Thoracic aorta (tissue), 2 donors: ENCODE data around the gene LPCAT3. TPM values are rescaled to one million over a fixed set of nuclear protein-coding genes. Genes with fewer than 3 reads are reported as not detected.

Source experiments
- ATAC-seq: fragments of 150-250 bp; one replicate; pipeline ENCODE4 v1.8.0; 2017; ENCODE audit warnings: low read depth; ENCODE audit not compliant: insufficient number of reproducible peaks, low FRiP score
- DNase-seq: peaks from one replicate; pipeline ENCODE4 v3.0.0-alpha.2; 2020; ENCODE audit warnings: low spot score
- H3K27ac ChIP-seq, 2 donors: fragments of 200-600 bp; sonication (generic); 1 replicate in 1 of 2; 2 replicates in 1 of 2; pipeline ENCODE4 v1.5.1; 2016; ENCODE audit warnings: mild to moderate bottlenecking in 2 of 2, moderate library complexity in 2 of 2
- H3K27me3 ChIP-seq: fragments of 200-600 bp; sonication (generic); replicated peaks from 2 replicates; pipeline ENCODE4 v1.6.0; 2016; ENCODE audit warnings: mild to moderate bottlenecking; ENCODE audit not compliant: insufficient read depth
- H3K36me3 ChIP-seq: fragments of 200-600 bp; sonication (generic); one replicate; pipeline ENCODE4 v1.5.1; 2016
- H3K4me1 ChIP-seq, 2 donors: fragments of 200-600 bp; sonication (generic); 1 replicate in 1 of 2; 2 replicates in 1 of 2; pipeline versions ENCODE4 v1.5.1 to v1.6.0; 2016; ENCODE audit warnings: low read depth in 2 of 2, mild to moderate bottlenecking in 1 of 2; ENCODE audit not compliant: control insufficient read depth in 1 of 2
- H3K4me3 ChIP-seq: fragments of 200-600 bp; sonication (generic); 2 replicates; pipeline ENCODE4 v1.5.1; 2016; ENCODE audit warnings: mild to moderate bottlenecking
- H3K9me3 ChIP-seq: fragments of 200-600 bp; sonication (generic); 2 replicates; pipeline ENCODE4 v1.5.1; 2016
- total RNA-seq, 2 donors: library from RNA; depleted of rRNA; stranded (reverse); fragments of >200 nt; gene quantifications; one replicate each; pipeline versions ENCODE4 v1.1.0 to v1.2.3, GENCODE V29; 2016
- TF ChIP-seq, protein P1 (sequence below): fragments of 200-600 bp; sonication (generic); IDR thresholded peaks from one replicate; pipeline ENCODE4 v1.5.1; 2019; ENCODE audit warnings: antibody characterized with exemption

LPCAT3 gene
- total RNA-seq, 2 donors from 2014 or later = 40.5 to 51.9 TPM

DNA sequence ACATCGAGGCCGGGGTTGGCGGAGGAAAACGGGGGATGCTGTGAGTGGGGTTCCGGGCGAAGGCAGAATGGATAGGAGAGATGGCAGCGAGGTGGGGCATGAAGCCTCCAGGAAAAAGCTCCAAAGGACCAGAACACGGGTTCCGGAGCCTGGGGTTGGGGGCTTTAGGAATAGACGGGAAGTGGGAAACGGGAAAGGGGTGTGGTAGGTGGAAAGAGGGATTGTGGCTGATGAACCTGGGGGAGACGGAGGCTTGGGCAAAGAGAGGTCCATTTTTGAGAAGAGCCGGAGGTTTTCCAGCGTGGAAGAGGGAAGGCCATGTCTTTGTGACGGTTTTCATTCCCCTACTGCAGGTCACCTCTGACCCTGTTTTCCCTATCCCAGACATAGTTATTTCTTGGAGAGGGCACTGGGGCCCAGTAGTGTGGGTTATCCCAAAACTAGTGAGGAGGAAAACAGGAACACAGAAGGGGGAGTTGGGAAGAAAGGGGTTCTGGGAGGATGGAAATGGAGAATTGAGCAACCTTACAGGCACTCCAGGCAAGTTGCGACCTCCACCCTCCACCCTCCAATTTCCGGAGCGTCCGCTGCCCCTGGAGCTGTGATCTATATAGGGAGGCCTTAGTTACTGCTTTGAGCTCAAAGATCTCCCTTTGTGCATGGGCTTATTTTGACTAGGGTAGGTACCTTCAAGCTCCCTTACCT is 89.4 kb downstream of the LPCAT3 start:
- DNase-seq = no peak
- Histone ChIP-seq H3K4me1 (peaks cover 29 to 72% of the 10 kb centered on the region in 2 donors), H3K27me3 (no peaks in the 10 kb centered on the region), H3K9me3 (no peaks in the 10 kb centered on the region), H3K4me3 (peak overlapping the region; percentile 95), H3K36me3 (peaks cover 5% of the 10 kb centered on the region), H3K27ac (peak overlapping the region; percentile 90 to 95)
- no peak for ATAC-seq
- TF ChIP-seq, protein P1, sequence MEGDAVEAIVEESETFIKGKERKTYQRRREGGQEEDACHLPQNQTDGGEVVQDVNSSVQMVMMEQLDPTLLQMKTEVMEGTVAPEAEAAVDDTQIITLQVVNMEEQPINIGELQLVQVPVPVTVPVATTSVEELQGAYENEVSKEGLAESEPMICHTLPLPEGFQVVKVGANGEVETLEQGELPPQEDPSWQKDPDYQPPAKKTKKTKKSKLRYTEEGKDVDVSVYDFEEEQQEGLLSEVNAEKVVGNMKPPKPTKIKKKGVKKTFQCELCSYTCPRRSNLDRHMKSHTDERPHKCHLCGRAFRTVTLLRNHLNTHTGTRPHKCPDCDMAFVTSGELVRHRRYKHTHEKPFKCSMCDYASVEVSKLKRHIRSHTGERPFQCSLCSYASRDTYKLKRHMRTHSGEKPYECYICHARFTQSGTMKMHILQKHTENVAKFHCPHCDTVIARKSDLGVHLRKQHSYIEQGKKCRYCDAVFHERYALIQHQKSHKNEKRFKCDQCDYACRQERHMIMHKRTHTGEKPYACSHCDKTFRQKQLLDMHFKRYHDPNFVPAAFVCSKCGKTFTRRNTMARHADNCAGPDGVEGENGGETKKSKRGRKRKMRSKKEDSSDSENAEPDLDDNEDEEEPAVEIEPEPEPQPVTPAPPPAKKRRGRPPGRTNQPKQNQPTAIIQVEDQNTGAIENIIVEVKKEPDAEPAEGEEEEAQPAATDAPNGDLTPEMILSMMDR = no peak

- Histone ChIP-seq H3K4me1 (peaks cover 29 to 69% of the 10 kb centered on the region in 2 donors), H3K36me3 (no peaks in the 10 kb centered on the region), H3K27ac (peak overlapping the region; percentile 95 to 96), H3K9me3 (no peaks in the 10 kb centered on the region), H3K4me3 (peak overlapping the region; percentile 95), H3K27me3 (no peaks in the 10 kb centered on the region)
- TF ChIP-seq, protein P1 = no peak
- ATAC-seq = no peak
- no peak for DNase-seq
Observed at GRCh38 chr12:6928022-6928702, 90.1 kb downstream of the LPCAT3 start.

- H3K4me1 ChIP-seq = peaks cover 29 to 63% of the 10 kb centered on the region in 2 donors
- DNase-seq = no peak
Observed at GRCh38 chr12:6927379-6928021, 90.8 kb downstream of the LPCAT3 start, which contains the start of gene ATN1. Gene ATN1, plus strand, starts transcription at chr12:6927959. Its CDS starts 6,043 bp downstream, at chr12:6934002.

More at GRCh38 chr12:6927379-6928021, 90.8 kb downstream of the LPCAT3 start, which contains the start of gene ATN1:
- H3K27me3 ChIP-seq = no peaks in the 10 kb centered on the region
- H3K36me3 ChIP-seq = no peaks in the 10 kb centered on the region
- peak; percentile 52 for ATAC-seq
- peak within 1 kb of the TSS; percentile 96 to 97 for H3K27ac ChIP-seq
- peak within 1 kb of the TSS; percentile 95 for H3K4me3 ChIP-seq
- H3K9me3 ChIP-seq = no peaks in the 10 kb centered on the region
- TF ChIP-seq, protein P1 = no peak

Other genes with a start within 250 kb of the LPCAT3 start
- 1 to 10 TPM in 1 of 2 donors, under 1 TPM in 1; 0.95 to 1.5 TPM for gene LAG3, start 246.0 kb downstream of the LPCAT3 start, total RNA-seq
- gene CD4, start 228.9 kb downstream of the LPCAT3 start, total RNA-seq = 10 to 100 TPM; 22.3 to 25.0 TPM
- gene GPR162, start 196.7 kb downstream of the LPCAT3 start, total RNA-seq = 1 to 10 TPM; 1.1 to 3.1 TPM
- 10 to 100 TPM; 66.1 to 77.7 TPM for gene P3H3, start 190.1 kb downstream of the LPCAT3 start, total RNA-seq
- gene GNB3, start 177.6 kb downstream of the LPCAT3 start, total RNA-seq = 10 to 100 TPM in 1 of 2 donors, 1 to 10 TPM in 1; 9.3 to 16.6 TPM
- gene CDCA3, start 167.2 kb downstream of the LPCAT3 start, total RNA-seq = 1 to 10 TPM; 1.8 to 1.9 TPM
- 10 to 100 TPM; 54.3 to 62.7 TPM for gene USP5, start 166.3 kb downstream of the LPCAT3 start, total RNA-seq
- gene TPI1, start 150.9 kb downstream of the LPCAT3 start, total RNA-seq = 100 to 1,000 TPM; 287 to 322 TPM
- 10 to 100 TPM in 1 of 2 donors, 1 to 10 TPM in 1; 9.2 to 19.1 TPM for gene SPSB2, start 145.2 kb downstream of the LPCAT3 start, total RNA-seq
- gene LRRC23, start 113.7 kb downstream of the LPCAT3 start, total RNA-seq = 1 to 10 TPM; 8.5 TPM
- 10 to 100 TPM; 53.6 to 57.9 TPM for gene ENO2, start 103.9 kb downstream of the LPCAT3 start, total RNA-seq
- gene ATN1, start 90.5 kb downstream of the LPCAT3 start, total RNA-seq = 100 to 1,000 TPM; 109 to 163 TPM
- gene RNU7-1, start 74.7 kb downstream of the LPCAT3 start, total RNA-seq = not detected
- gene C12orf57, start 74.5 kb downstream of the LPCAT3 start, total RNA-seq = 100 to 1,000 TPM; 370 to 416 TPM
- 10 to 100 TPM; 19.0 to 24.0 TPM for gene PTPN6, start 67.1 kb downstream of the LPCAT3 start, total RNA-seq
- gene PHB2, start 47.8 kb downstream of the LPCAT3 start, total RNA-seq = 100 to 1,000 TPM; 103 to 139 TPM
- gene EMG1, start 47.6 kb downstream of the LPCAT3 start, total RNA-seq = 10 to 100 TPM; 31.5 to 31.7 TPM
- gene C1S, start 42.2 kb upstream of the LPCAT3 start, total RNA-seq = 100 to 1,000 TPM; 456 to 715 TPM
- 100 to 1,000 TPM; 811 to 997 TPM for gene C1R, start 74.0 kb upstream of the LPCAT3 start, total RNA-seq
- 100 to 1,000 TPM; 126 to 134 TPM for gene C1RL, start 90.7 kb upstream of the LPCAT3 start, total RNA-seq
- gene RBP5, start 110.4 kb upstream of the LPCAT3 start, total RNA-seq = under 1 TPM in 1 of 2 donors, not detected in 1; 0.71 TPM
- gene CLSTN3, start 111.9 kb upstream of the LPCAT3 start, total RNA-seq = 10 to 100 TPM; 27.2 to 28.9 TPM
- gene PEX5, start 171.2 kb upstream of the LPCAT3 start, total RNA-seq = 10 to 100 TPM; 34.5 to 42.2 TPM